Ecto neural progenitor cell (in vitro differentiated cells): ENCODE results near the gene SLC25A39.
"Not testable (repeated sequence)": the region's sequence is repeated elsewhere in the genome, so short reads cannot be mapped to it uniquely, and the experiment has no call there.

Source experiments
- DNase-seq: peaks from one replicate; pipeline ENCODE4 v3.0.0-alpha.2; 2018; ENCODE audit warnings: low spot score

Gene SLC25A39

GRCh38 chr17:44324571-44325275 is at the start of gene SLC25A39:
Gene SLC25A39, minus strand, starts transcription at chr17:44324823. Its CDS starts 1,261 bp downstream, at chr17:44323562.
- DNase-seq: peak; percentile 99

- DNase-seq: no peak
Observed at GRCh38 chr17:44372036-44372435, 47.4 kb upstream of the SLC25A39 start.

- DNase-seq: not testable (repeated sequence)
Observed at GRCh38 chr17:44369414-44370023, 44.9 kb upstream of the SLC25A39 start.

- DNase-seq: not testable (repeated sequence)
Observed at GRCh38 chr17:44368391-44369243, 44.0 kb upstream of the SLC25A39 start.

GRCh38 chr17:44367231-44367979 is 42.8 kb upstream of the SLC25A39 start:
- DNase-seq: no peak

GRCh38 chr17:44365051-44365450 is 40.4 kb upstream of the SLC25A39 start:
- DNase-seq: not testable (repeated sequence)

- DNase-seq: peak; percentile 93
Observed at GRCh38 chr17:44363613-44364159, 39.1 kb upstream of the SLC25A39 start, which contains the start of gene FAM171A2. Gene FAM171A2, minus strand, starts transcription at chr17:44363853. Its CDS starts 139 bp downstream, at chr17:44363714.

GRCh38 chr17:44362949-44363612 is 38.5 kb upstream of the SLC25A39 start:
- peak; percentile 77 for DNase-seq

GRCh38 chr17:44362459-44362948 is 37.9 kb upstream of the SLC25A39 start:
- DNase-seq: no peak

- no peak for DNase-seq
Observed at GRCh38 chr17:44361292-44362260, 37.0 kb upstream of the SLC25A39 start.

- DNase-seq: peak; percentile 74
Observed at GRCh38 chr17:44360826-44361225, 36.2 kb upstream of the SLC25A39 start.

GRCh38 chr17:44360144-44360533 is 35.5 kb upstream of the SLC25A39 start:
- no peak for DNase-seq

- DNase-seq: no peak
Observed at GRCh38 chr17:44359458-44360143, 35.0 kb upstream of the SLC25A39 start.

GRCh38 chr17:44359006-44359405 is 34.4 kb upstream of the SLC25A39 start:
- no peak for DNase-seq

GRCh38 chr17:44358066-44358465 is 33.4 kb upstream of the SLC25A39 start:
- no peak for DNase-seq

GRCh38 chr17:44356241-44356640 is 31.6 kb upstream of the SLC25A39 start:
- DNase-seq: no peak

- DNase-seq: no peak
Observed at GRCh38 chr17:44355642-44356099, 31.0 kb upstream of the SLC25A39 start.

- DNase-seq: peak; percentile 91
Observed at GRCh38 chr17:44354582-44355561, 30.2 kb upstream of the SLC25A39 start.
